ENCODE data around the gene PTH1R.

GRCh38 chr3:46830801-46831200 lies 46.7 kb upstream of the PTH1R start:
- TF ChIP-seq CTCF (conservative IDR thresholded peaks at IDR 0.05 in 1 of 2, IDR thresholded peaks at IDR 0.05 in 1 of 2; ENCODE audit: low read depth in 1 of 2, low read length in 2 of 2) (no peak), EZH2 (IDR thresholded peaks at IDR 0.05; ENCODE audit: low read length, missing control alignments) (no peak)
